Astrocyte of the hippocampus (primary cell): ENCODE data around the gene CAMK2D.

ENCODE experiments used
- DNase-seq: peaks from one replicate; pipeline ENCODE4 v3.0.0; 2011; ENCODE audit warnings: low read depth, low spot score

CAMK2D gene

GRCh38 chr4:113763029-113763285 lies 1.4 kb upstream of the CAMK2D start:
- no peak for DNase-seq

- peak; percentile 100 for DNase-seq
These were observed 869 bp upstream of the CAMK2D start for GRCh38 chr4:113762186-113763028.

GRCh38 chr4:113760795-113761619 lies 531 bp downstream of the CAMK2D start:
- peak; percentile 79 for DNase-seq

GRCh38 chr4:113760094-113760794 lies 1.3 kb downstream of the CAMK2D start:
- DNase-seq = peak; percentile 62

GRCh38 chr4:113759696-113760093 lies 1.8 kb downstream of the CAMK2D start:
- DNase-seq = peak; percentile 39

GRCh38 chr4:113758372-113758771 lies 3.2 kb downstream of the CAMK2D start:
- DNase-seq = peak; percentile 49

- no peak for DNase-seq
These were observed 4.1 kb downstream of the CAMK2D start for GRCh38 chr4:113757486-113757885.

GRCh38 chr4:113756005-113756410 lies 5.5 kb downstream of the CAMK2D start:
- peak; percentile 83 for DNase-seq

GRCh38 chr4:113750734-113751133 lies 10.8 kb downstream of the CAMK2D start:
- DNase-seq = no peak

GRCh38 chr4:113750296-113750695 lies 11.2 kb downstream of the CAMK2D start:
- no peak for DNase-seq

GRCh38 chr4:113749178-113749577 lies 12.4 kb downstream of the CAMK2D start:
- DNase-seq = no peak

GRCh38 chr4:113747949-113748348 lies 13.6 kb downstream of the CAMK2D start:
- DNase-seq = no peak

- DNase-seq = no peak
These were observed 15.8 kb downstream of the CAMK2D start for GRCh38 chr4:113745711-113746110.

GRCh38 chr4:113744667-113745240 lies 16.8 kb downstream of the CAMK2D start:
- DNase-seq = no peak

- DNase-seq = no peak
These were observed 17.8 kb downstream of the CAMK2D start for GRCh38 chr4:113743690-113744089.

- no peak for DNase-seq
These were observed 18.9 kb downstream of the CAMK2D start for GRCh38 chr4:113742643-113743042.

GRCh38 chr4:113741956-113742355 lies 19.6 kb downstream of the CAMK2D start:
- DNase-seq = no peak

GRCh38 chr4:113740857-113741379 lies 20.6 kb downstream of the CAMK2D start:
- no peak for DNase-seq

- DNase-seq = no peak
These were observed 22.3 kb downstream of the CAMK2D start for GRCh38 chr4:113739197-113739596.

- peak; percentile 57 for DNase-seq
These were observed 23.3 kb downstream of the CAMK2D start for GRCh38 chr4:113738251-113738650.

GRCh38 chr4:113733685-113734084 lies 27.9 kb downstream of the CAMK2D start:
- no peak for DNase-seq
